Measurements from ENCODE around the gene RCCD1.
"Not testable (repeated sequence)": the region's sequence is repeated elsewhere in the genome, so short reads cannot be mapped to it uniquely, and the experiment has no call there.

- not testable (repeated sequence) for TF ChIP-seq EZH2phosphoT487 (IDR thresholded peaks at IDR 0.05; ENCODE audit: insufficient read depth, low read depth); EZH2 (IDR thresholded peaks at IDR 0.05; ENCODE audit: insufficient read depth, poor library complexity, severe bottlenecking)
Observed at GRCh38 chr15:90926766-90927165, 27.9 kb upstream of the RCCD1 start.
